Measurements from ENCODE around the gene CPPED1. TPM values are rescaled to one million over a fixed set of nuclear protein-coding genes. Genes with fewer than 3 reads are reported as not detected.

CPPED1 gene
- total and polyA plus RNA-seq, 2 of the 4 experiments (the other 2 are of a cell fraction): 5.1 to 6.5 TPM

DNA sequence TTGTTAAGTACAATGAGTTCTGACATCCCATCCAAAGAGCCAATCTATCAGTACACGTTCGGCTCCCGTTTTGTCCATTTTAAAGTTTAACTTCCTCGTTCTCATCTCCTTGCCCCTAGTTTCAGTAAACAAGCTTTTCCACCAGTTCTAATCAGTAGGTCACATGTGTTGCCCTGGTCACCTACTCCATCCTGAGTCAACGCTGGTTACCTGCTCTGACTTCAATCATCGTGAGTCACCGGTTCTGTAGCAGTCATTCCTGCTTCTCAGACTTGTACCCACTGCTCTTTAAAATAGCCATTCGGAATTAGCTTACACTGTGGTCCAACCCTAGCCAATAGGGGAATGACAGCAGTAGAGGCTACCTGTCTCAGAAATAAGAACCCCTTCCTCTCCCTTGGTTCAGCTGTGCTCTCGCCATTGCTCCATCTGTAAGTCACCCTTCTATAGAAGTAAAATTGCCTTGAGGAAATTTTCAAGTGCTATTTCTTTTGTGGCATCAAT lies 191.0 kb downstream of the CPPED1 start:
- DNase-seq: no peak

More for the DNA sequence above, 191.0 kb downstream of the CPPED1 start:
- H3K23ac ChIP-seq (ENCODE audit: low read depth, low read length): no peak overlapping the region
- H3K27ac ChIP-seq (ENCODE audit: insufficient read depth, low read length): no peak overlapping the region
- no peak overlapping the region for H3K9ac ChIP-seq (ENCODE audit: low read depth, low read length)
- no peaks in the 10 kb centered on the region for H3K36me3 ChIP-seq (ENCODE audit: control insufficient read depth, insufficient read depth, low read length)
- no peak for TF ChIP-seq RFX5 (IDR thresholded peaks at IDR 0.05; ENCODE audit: low read depth, low read length)
- TF ChIP-seq POLR2A (IDR thresholded peaks at IDR 0.05; ENCODE audit: low read depth, low read length): no peak
- no peak for TF ChIP-seq FOS (IDR thresholded peaks at IDR 0.05; ENCODE audit: low read depth, low read length)
- TF ChIP-seq MXI1 (IDR thresholded peaks at IDR 0.05; ENCODE audit: borderline replicate concordance, low read depth, low read length): no peak
- no peak for TF ChIP-seq NFE2L2 (IDR thresholded peaks at IDR 0.05; ENCODE audit: low read depth, low read length)
- TF ChIP-seq MAZ (IDR thresholded peaks at IDR 0.05; ENCODE audit: borderline replicate concordance, low read depth, low read length): no peak
- no peak for TF ChIP-seq SMC3 (IDR thresholded peaks at IDR 0.05; ENCODE audit: low read depth, low read length)
- no peak overlapping the region for H3K14ac ChIP-seq (replicated peaks; ENCODE audit: low read depth, low read length)
- dilution Hi-C loops (cut with HindIII; ENCODE audit: low sequenced_read_pairs, unreplicated experiment) (no loop called here), intact Hi-C loops (cut with micrococcal nuclease) (no loop called here), in situ Hi-C loops (cut with MboI; ENCODE audit: low sequenced_read_pairs) (no loop called here)
- H3K27me3 ChIP-seq (ENCODE audit: control insufficient read depth, insufficient read depth, low read length): no peaks in the 10 kb centered on the region
- no peak overlapping the region for H4K91ac ChIP-seq (ENCODE audit: insufficient read depth, low read depth, low read length)
- H3K9me1 ChIP-seq (ENCODE audit: insufficient read depth, low read length): no peaks in the 10 kb centered on the region
- H4K20me1 ChIP-seq (ENCODE audit: insufficient read depth, low read length): no peaks in the 10 kb centered on the region
- H3K4me3 ChIP-seq (ENCODE audit: insufficient read depth, low read depth, low read length): no peak overlapping the region
- ATAC-seq (ENCODE audit: low read depth): no peak
- H3K18ac ChIP-seq (ENCODE audit: low read depth, low read length): no peak overlapping the region
- no peak overlapping the region for H4K5ac ChIP-seq (ENCODE audit: low read depth, low read length)
- no peaks in the 10 kb centered on the region for H3K4me1 ChIP-seq (ENCODE audit: control insufficient read depth, insufficient read depth, low read length)
- H2BK5ac ChIP-seq (ENCODE audit: low read depth, low read length, poor library complexity, severe bottlenecking): no peak overlapping the region
- H2BK15ac ChIP-seq (ENCODE audit: low read depth, low read length): no peak overlapping the region
- no peak overlapping the region for H4K8ac ChIP-seq (ENCODE audit: low read depth in 2 of 2, low read length in 2 of 2)
- ChIA-PET POLR2A (ENCODE audit: unreplicated experiment) (no interaction called here), CTCF (no interaction called here)
- no peak overlapping the region for H3K4me2 ChIP-seq (ENCODE audit: low read depth, low read length)
- no peaks in the 10 kb centered on the region for H3K79me1 ChIP-seq (ENCODE audit: low read depth in 1 of 2, low read length in 2 of 2)
- H2AK9ac ChIP-seq (replicated peaks; ENCODE audit: low read depth, low read length, poor library complexity): no peak overlapping the region
- no TSS peak for BruUV-seq (replicated peaks)
- H2AFZ ChIP-seq (replicated peaks; ENCODE audit: low read length, poor library complexity): no peak overlapping the region
- no peak overlapping the region for H2BK120ac ChIP-seq (ENCODE audit: low read depth, low read length)
- H2AK5ac ChIP-seq (ENCODE audit: low read depth, low read length): no peak overlapping the region
- no peak overlapping the region for H3K56ac ChIP-seq (ENCODE audit: extremely low read depth, insufficient read depth, low read length)
- no peaks in the 10 kb centered on the region for H3K9me3 ChIP-seq (ENCODE audit: control insufficient read depth, insufficient read depth, low read length)
- no peak overlapping the region for H3K4ac ChIP-seq (ENCODE audit: low read depth, low read length)
- WGBS, 2 experiments (ENCODE audit: extremely low coverage in 2 of 2, insufficient read length in 1 of 2): 67% methylated on average over 1 of the region's 9 CpGs; no CpG with 5 or more reads in 1 of the 2 experiments
- no peak overlapping the region for H2BK20ac ChIP-seq (ENCODE audit: low read depth, low read length)

Measured in IMR-90 (cell line).